Neural progenitor cell (in vitro differentiated cells): Measurements from ENCODE around the gene SSR4. TPM values are rescaled to one million over a fixed set of nuclear protein-coding genes. Genes with fewer than 3 reads are reported as not detected.

Experiments used
- DNase-seq: peaks from one replicate; pipeline ENCODE4 v3.0.0-alpha.2; 2016; ENCODE audit warnings: low spot score
- H2AFZ ChIP-seq: fragments of 200-600 bp; sonication (generic); replicated peaks from 2 replicates; pipeline ENCODE4 v1.6.1; 2016; ENCODE audit warnings: antibody characterized with exemption
- H3F3A ChIP-seq: fragments of 200-600 bp; sonication (generic); 2 replicates; pipeline ENCODE4 v1.6.1; 2016; ENCODE audit warnings: antibody characterized with exemption, low read depth
- H3K27ac ChIP-seq: fragments of 200-600 bp; sonication (generic); 2 replicates; pipeline ENCODE4 v1.5.1; 2016; ENCODE audit warnings: mild to moderate bottlenecking
- H3K27me3 ChIP-seq: fragments of 200-600 bp; sonication (generic); 2 replicates; pipeline ENCODE4 v1.6.1; 2016; ENCODE audit warnings: mild to moderate bottlenecking, moderate library complexity
- H3K36me3 ChIP-seq: fragments of 200-600 bp; sonication (generic); 2 replicates; pipeline ENCODE4 v1.5.1; 2016
- H3K4me1 ChIP-seq: fragments of 200-600 bp; sonication (generic); 2 replicates; pipeline ENCODE4 v1.6.1; 2016; ENCODE audit warnings: mixed run types
- H3K4me2 ChIP-seq: fragments of 200-600 bp; sonication (generic); 2 replicates; pipeline ENCODE4 v1.6.1; 2016
- H3K4me3 ChIP-seq: fragments of 200-600 bp; sonication (generic); 2 replicates; pipeline ENCODE4 v1.5.1; 2016
- H3K79me2 ChIP-seq: fragments of 200-600 bp; sonication (generic); 2 replicates; pipeline ENCODE4 v1.6.1; 2016; ENCODE audit warnings: low read depth
- H3K9ac ChIP-seq: fragments of 200-600 bp; sonication (generic); 2 replicates; pipeline ENCODE4 v1.6.1; 2016
- H3K9me3 ChIP-seq: fragments of 200-600 bp; sonication (generic); 2 replicates; pipeline ENCODE4 v1.5.1; 2016; ENCODE audit warnings: low read depth
- H4K20me1 ChIP-seq: fragments of 200-600 bp; sonication (generic); 2 replicates; pipeline ENCODE4 v1.6.1; 2016; ENCODE audit warnings: low read depth
- H3K27ac Mint-ChIP-seq: 3 replicates; pipeline ENCODE4 v1.8.0; 2021; ENCODE audit warnings: mixed read lengths
- H3K27me3 Mint-ChIP-seq: 2 replicates; pipeline ENCODE4 v1.8.0; 2022; ENCODE audit warnings: low read depth, mild to moderate bottlenecking, inconsistent platforms, moderate library complexity, mixed read lengths; ENCODE audit not compliant: insufficient read depth
- H3K36me3 Mint-ChIP-seq: 3 replicates; pipeline ENCODE4 v1.8.0; 2021; ENCODE audit warnings: mixed read lengths
- H3K4me1 Mint-ChIP-seq: 3 replicates; pipeline ENCODE4 v1.8.0; 2021; ENCODE audit warnings: mixed read lengths
- H3K4me3 Mint-ChIP-seq: 3 replicates; pipeline ENCODE4 v1.8.0; 2021; ENCODE audit warnings: mild to moderate bottlenecking, moderate library complexity, mixed read lengths
- H3K9me3 Mint-ChIP-seq: 3 replicates; pipeline ENCODE4 v1.8.0; 2020; ENCODE audit warnings: mixed read lengths
- EZH2 ChIP-seq: fragments of 200-600 bp; sonication (generic); IDR thresholded peaks from 2 replicates; pipeline ENCODE4 v1.6.1; 2017; ENCODE audit warnings: antibody characterized with exemption, mild to moderate bottlenecking, moderate library complexity
- EZH2phosphoT487 ChIP-seq: fragments of 200-600 bp; sonication (generic); IDR thresholded peaks from 2 replicates; pipeline ENCODE4 v1.6.1; 2017; ENCODE audit warnings: antibody characterized with exemption
- total RNA-seq: library from RNA; depleted of rRNA; stranded (reverse); fragments of >200 nt; gene quantifications from 2 replicates; pipeline ENCODE4 v1.2.3, GENCODE V29; 2015; ENCODE audit warnings: low replicate concordance
- TF ChIP-seq, protein P1 (sequence below): fragments of 200-600 bp; sonication (generic); IDR thresholded peaks from 2 replicates; pipeline ENCODE4 v1.5.1; 2017; ENCODE audit warnings: antibody characterized with exemption, mild to moderate bottlenecking

The SSR4 gene
- total RNA-seq, 1 donor from 2014 or later = 58.4 TPM

- Mint-ChIP-seq H3K36me3 (peaks cover 4% of the 10 kb centered on the region), H3K27ac (no peak overlapping the region), H3K27me3 (peaks cover 2% of the 10 kb centered on the region), H3K9me3 (peaks cover 24% of the 10 kb centered on the region), H3K4me1 (peaks cover 7% of the 10 kb centered on the region), H3K4me3 (no peak overlapping the region)
- Histone ChIP-seq H3K36me3 (no peaks in the 10 kb centered on the region), H3K9me3 (no peaks in the 10 kb centered on the region), H3K27me3 (no peaks in the 10 kb centered on the region), H3K4me3 (no peak overlapping the region), H3F3A (no peaks in the 10 kb centered on the region), H2AFZ (no peak overlapping the region), H3K4me1 (peaks cover 3% of the 10 kb centered on the region), H3K79me2 (peaks cover 19% of the 10 kb centered on the region), H4K20me1 (no peaks in the 10 kb centered on the region), H3K4me2 (no peak overlapping the region), H3K27ac (no peak overlapping the region), H3K9ac (no peak overlapping the region)
- DNase-seq = no peak
- TF ChIP-seq, protein P1, sequence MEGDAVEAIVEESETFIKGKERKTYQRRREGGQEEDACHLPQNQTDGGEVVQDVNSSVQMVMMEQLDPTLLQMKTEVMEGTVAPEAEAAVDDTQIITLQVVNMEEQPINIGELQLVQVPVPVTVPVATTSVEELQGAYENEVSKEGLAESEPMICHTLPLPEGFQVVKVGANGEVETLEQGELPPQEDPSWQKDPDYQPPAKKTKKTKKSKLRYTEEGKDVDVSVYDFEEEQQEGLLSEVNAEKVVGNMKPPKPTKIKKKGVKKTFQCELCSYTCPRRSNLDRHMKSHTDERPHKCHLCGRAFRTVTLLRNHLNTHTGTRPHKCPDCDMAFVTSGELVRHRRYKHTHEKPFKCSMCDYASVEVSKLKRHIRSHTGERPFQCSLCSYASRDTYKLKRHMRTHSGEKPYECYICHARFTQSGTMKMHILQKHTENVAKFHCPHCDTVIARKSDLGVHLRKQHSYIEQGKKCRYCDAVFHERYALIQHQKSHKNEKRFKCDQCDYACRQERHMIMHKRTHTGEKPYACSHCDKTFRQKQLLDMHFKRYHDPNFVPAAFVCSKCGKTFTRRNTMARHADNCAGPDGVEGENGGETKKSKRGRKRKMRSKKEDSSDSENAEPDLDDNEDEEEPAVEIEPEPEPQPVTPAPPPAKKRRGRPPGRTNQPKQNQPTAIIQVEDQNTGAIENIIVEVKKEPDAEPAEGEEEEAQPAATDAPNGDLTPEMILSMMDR = no peak
- TF ChIP-seq EZH2phosphoT487 (no peak), EZH2 (no peak)
Observed at GRCh38 chrX:153799326-153799725, 4.9 kb downstream of the SSR4 start.

GRCh38 chrX:153800177-153800722 is 5.8 kb downstream of the SSR4 start:
- Histone ChIP-seq H3K36me3 (no peaks in the 10 kb centered on the region), H3K27ac (no peak overlapping the region), H3K27me3 (no peaks in the 10 kb centered on the region), H4K20me1 (no peaks in the 10 kb centered on the region), H3F3A (no peaks in the 10 kb centered on the region), H3K9ac (no peak overlapping the region), H3K4me1 (peaks cover 3% of the 10 kb centered on the region), H3K4me3 (no peak overlapping the region), H3K4me2 (no peak overlapping the region), H3K79me2 (peaks cover 11% of the 10 kb centered on the region), H3K9me3 (no peaks in the 10 kb centered on the region), H2AFZ (no peak overlapping the region)
- peaks cover 2% of the 10 kb centered on the region for H3K27me3 Mint-ChIP-seq
- H3K9me3 Mint-ChIP-seq = peaks cover 24% of the 10 kb centered on the region
- H3K4me3 Mint-ChIP-seq = no peak overlapping the region
- peaks cover 4% of the 10 kb centered on the region for H3K36me3 Mint-ChIP-seq
- no peak overlapping the region for H3K27ac Mint-ChIP-seq
- DNase-seq = no peak
- H3K4me1 Mint-ChIP-seq = peaks cover 7% of the 10 kb centered on the region
- TF ChIP-seq EZH2 (no peak), EZH2phosphoT487 (no peak)
- TF ChIP-seq, protein P1 = no peak

DNA sequence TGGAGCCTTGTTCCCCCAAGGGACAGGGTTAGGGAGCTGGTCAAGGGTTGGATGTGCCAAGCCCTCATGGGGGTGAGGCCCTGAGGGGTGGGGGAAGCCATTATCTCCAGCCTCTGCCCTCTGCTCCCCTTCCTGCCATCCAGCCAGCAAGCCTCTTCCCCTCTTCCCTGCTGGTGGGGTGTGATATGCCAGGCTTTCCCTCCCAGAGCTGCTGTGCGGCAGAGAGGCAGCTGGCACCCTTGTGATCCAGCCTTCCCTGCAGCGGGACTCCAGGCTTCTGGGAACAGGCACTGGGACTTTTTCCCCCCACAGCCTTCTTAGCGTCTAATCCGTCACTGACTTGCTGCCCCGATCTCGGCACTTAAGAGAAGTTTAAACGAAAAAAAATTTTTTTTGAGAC is 6.3 kb downstream of the SSR4 start:
- Histone ChIP-seq H3K4me2 (no peak overlapping the region), H4K20me1 (no peaks in the 10 kb centered on the region), H3K79me2 (peaks cover 6% of the 10 kb centered on the region), H2AFZ (no peak overlapping the region), H3K36me3 (no peaks in the 10 kb centered on the region), H3F3A (no peaks in the 10 kb centered on the region), H3K9ac (no peak overlapping the region), H3K27ac (no peak overlapping the region), H3K9me3 (no peaks in the 10 kb centered on the region), H3K4me1 (no peaks in the 10 kb centered on the region), H3K4me3 (no peak overlapping the region), H3K27me3 (no peaks in the 10 kb centered on the region)
- peaks cover 2% of the 10 kb centered on the region for H3K27me3 Mint-ChIP-seq
- no peak for DNase-seq
- H3K4me1 Mint-ChIP-seq = peaks cover 6% of the 10 kb centered on the region
- TF ChIP-seq, protein P1 = no peak
- no peak for TF ChIP-seq EZH2phosphoT487
- TF ChIP-seq EZH2 = no peak
- H3K9me3 Mint-ChIP-seq = peaks cover 25% of the 10 kb centered on the region
- no peak overlapping the region for H3K27ac Mint-ChIP-seq
- H3K4me3 Mint-ChIP-seq = no peak overlapping the region
- peaks cover 4% of the 10 kb centered on the region for H3K36me3 Mint-ChIP-seq
